ENCODE results near the gene RPS6KA2.

The RPS6KA2 gene

DNA sequence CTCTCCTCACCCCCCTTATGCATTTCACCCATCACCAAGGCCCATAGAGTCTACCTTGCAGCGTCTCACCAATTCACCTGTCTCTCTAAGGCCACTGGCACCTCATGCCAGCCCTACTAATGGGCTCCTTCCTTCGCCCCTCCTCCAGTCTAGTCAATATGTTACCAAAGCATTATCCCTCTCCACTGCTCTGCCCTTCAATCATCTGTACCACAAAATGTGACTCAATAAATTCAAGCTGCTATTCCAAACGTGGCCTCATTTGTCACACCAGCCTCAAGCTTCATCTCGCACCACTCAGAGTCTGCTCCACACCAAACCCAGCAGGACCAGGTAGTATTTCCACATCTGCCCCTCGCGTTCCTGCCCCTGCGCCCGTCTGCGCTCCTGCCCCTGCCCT lies 21.8 kb upstream of the RPS6KA2 start:
- no peaks in the 10 kb centered on the region for H3K36me3 Mint-ChIP-seq (ENCODE audit: low read depth)
- H3K27me3 Mint-ChIP-seq, result peaks cover 2% of the 10 kb centered on the region
- no peak overlapping the region for H3K4me3 Mint-ChIP-seq
- no peak overlapping the region for H3K27ac Mint-ChIP-seq
- peaks cover 2% of the 10 kb centered on the region for H3K9me3 Mint-ChIP-seq
- no peak for DNase-seq
- no peaks in the 10 kb centered on the region for H3K4me1 Mint-ChIP-seq (ENCODE audit: low read depth)

- no peak overlapping the region for H3K27ac Mint-ChIP-seq
Observed at GRCh38 chr6:166647896-166648295, 20.8 kb upstream of the RPS6KA2 start.

GRCh38 chr6:166646716-166647115 lies 19.7 kb upstream of the RPS6KA2 start:
- Mint-ChIP-seq H3K36me3 (ENCODE audit: low read depth) (no peaks in the 10 kb centered on the region), H3K27ac (no peak overlapping the region), H3K27me3 (peaks cover 10% of the 10 kb centered on the region), H3K9me3 (peaks cover 10% of the 10 kb centered on the region), H3K4me3 (no peak overlapping the region), H3K4me1 (ENCODE audit: low read depth) (no peaks in the 10 kb centered on the region)
- DNase-seq, result no peak

More at GRCh38 chr6:166647896-166648295, 20.8 kb upstream of the RPS6KA2 start:
- Mint-ChIP-seq H3K4me3 (no peak overlapping the region), H3K27me3 (peaks cover 6% of the 10 kb centered on the region), H3K36me3 (ENCODE audit: low read depth) (no peaks in the 10 kb centered on the region), H3K9me3 (peaks cover 8% of the 10 kb centered on the region), H3K4me1 (ENCODE audit: low read depth) (no peaks in the 10 kb centered on the region)
- DNase-seq, result no peak

DNA sequence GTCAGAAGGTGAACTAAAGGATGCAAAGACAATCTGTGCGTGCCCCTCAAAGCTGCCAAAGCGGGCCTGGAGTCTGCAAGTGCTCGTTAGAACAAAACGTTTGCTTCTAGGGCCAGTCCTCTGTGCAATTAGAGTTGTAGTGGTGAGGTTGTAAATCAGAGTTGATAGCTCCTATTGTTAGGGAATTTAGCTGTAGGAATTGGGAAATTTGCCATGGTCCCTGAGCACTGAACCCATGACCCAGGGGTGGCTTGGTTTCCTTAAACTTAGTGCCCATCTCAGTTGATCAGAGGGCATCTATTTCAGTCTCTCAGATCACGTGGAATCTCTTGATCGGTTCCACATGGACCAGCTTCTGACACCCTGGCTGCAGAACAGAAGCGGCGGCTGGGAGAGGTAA lies 18.8 kb upstream of the RPS6KA2 start:
- Mint-ChIP-seq H3K4me3 (no peak overlapping the region), H3K4me1 (ENCODE audit: low read depth) (no peaks in the 10 kb centered on the region), H3K9me3 (peaks cover 10% of the 10 kb centered on the region), H3K36me3 (ENCODE audit: low read depth) (no peaks in the 10 kb centered on the region), H3K27ac (no peak overlapping the region), H3K27me3 (peaks cover 12% of the 10 kb centered on the region)
- no peak for DNase-seq

GRCh38 chr6:166644681-166645080 lies 17.6 kb upstream of the RPS6KA2 start:
- Mint-ChIP-seq H3K27me3 (peaks cover 21% of the 10 kb centered on the region), H3K27ac (no peak overlapping the region), H3K4me3 (no peak overlapping the region), H3K4me1 (ENCODE audit: low read depth) (peaks cover 7% of the 10 kb centered on the region), H3K36me3 (ENCODE audit: low read depth) (no peaks in the 10 kb centered on the region), H3K9me3 (peaks cover 10% of the 10 kb centered on the region)
- DNase-seq, result no peak

DNA sequence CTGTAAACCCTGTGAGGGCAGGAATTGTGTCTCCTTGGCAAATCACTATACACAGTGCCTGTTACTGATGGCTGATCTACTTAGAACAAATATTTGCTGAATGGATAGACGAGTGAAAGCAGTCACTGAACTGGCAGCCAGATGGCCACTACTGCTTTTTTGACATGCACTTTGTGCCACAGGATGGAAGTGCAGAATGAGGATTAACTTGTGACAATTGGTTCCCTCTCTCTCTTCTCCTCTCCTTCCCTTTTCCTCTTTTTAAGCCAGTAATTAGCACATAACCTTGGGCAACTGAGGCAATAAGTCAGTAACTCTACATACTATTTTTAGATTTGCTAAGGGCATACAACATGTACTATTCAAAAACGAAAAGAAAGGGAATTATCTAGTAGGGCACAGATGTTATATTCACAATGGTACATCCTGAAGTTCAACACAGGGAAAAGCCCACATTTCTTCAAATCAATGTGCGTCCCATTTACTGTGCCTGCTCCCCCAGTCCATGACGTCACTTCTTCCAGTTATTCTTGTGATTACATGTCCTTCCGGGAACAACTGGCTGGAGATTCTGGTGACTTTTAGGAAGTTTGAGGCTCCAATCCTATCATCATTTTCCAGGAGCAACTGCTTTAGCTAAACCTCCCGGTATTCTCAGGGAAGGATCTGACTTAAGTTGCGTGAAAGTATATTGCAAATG lies 17.0 kb upstream of the RPS6KA2 start:
- DNase-seq, result no peak
- Mint-ChIP-seq H3K27ac (no peak overlapping the region), H3K4me3 (no peak overlapping the region), H3K36me3 (ENCODE audit: low read depth) (no peaks in the 10 kb centered on the region), H3K27me3 (peaks cover 27% of the 10 kb centered on the region), H3K4me1 (ENCODE audit: low read depth) (peaks cover 7% of the 10 kb centered on the region), H3K9me3 (peaks cover 10% of the 10 kb centered on the region)

GRCh38 chr6:166642646-166643045 lies 15.6 kb upstream of the RPS6KA2 start:
- Mint-ChIP-seq H3K4me3 (no peak overlapping the region), H3K36me3 (ENCODE audit: low read depth) (no peaks in the 10 kb centered on the region), H3K9me3 (peaks cover 10% of the 10 kb centered on the region), H3K4me1 (ENCODE audit: low read depth) (peaks cover 7% of the 10 kb centered on the region), H3K27me3 (peaks cover 37% of the 10 kb centered on the region), H3K27ac (no peak overlapping the region)
- DNase-seq, result no peak

GRCh38 chr6:166640342-166641043 lies 13.4 kb upstream of the RPS6KA2 start:
- peaks cover 7% of the 10 kb centered on the region for H3K4me1 Mint-ChIP-seq (ENCODE audit: low read depth)
- H3K4me3 Mint-ChIP-seq, result no peak overlapping the region
- peaks cover 44% of the 10 kb centered on the region for H3K27me3 Mint-ChIP-seq
- peaks cover 10% of the 10 kb centered on the region for H3K9me3 Mint-ChIP-seq
- no peak overlapping the region for H3K27ac Mint-ChIP-seq
- no peaks in the 10 kb centered on the region for H3K36me3 Mint-ChIP-seq (ENCODE audit: low read depth)
- no peak for DNase-seq

GRCh38 chr6:166639921-166640320 lies 12.9 kb upstream of the RPS6KA2 start:
- Mint-ChIP-seq H3K36me3 (ENCODE audit: low read depth) (no peaks in the 10 kb centered on the region), H3K9me3 (peaks cover 10% of the 10 kb centered on the region), H3K27ac (no peak overlapping the region), H3K27me3 (peaks cover 49% of the 10 kb centered on the region), H3K4me1 (ENCODE audit: low read depth) (peaks cover 7% of the 10 kb centered on the region), H3K4me3 (no peak overlapping the region)
- DNase-seq, result no peak

- Mint-ChIP-seq H3K4me1 (ENCODE audit: low read depth) (peaks cover 7% of the 10 kb centered on the region), H3K36me3 (ENCODE audit: low read depth) (no peaks in the 10 kb centered on the region), H3K4me3 (no peak overlapping the region), H3K9me3 (peaks cover 5% of the 10 kb centered on the region), H3K27me3 (peaks cover 49% of the 10 kb centered on the region), H3K27ac (no peak overlapping the region)
- no peak for DNase-seq
Observed at GRCh38 chr6:166638573-166638964, 11.5 kb upstream of the RPS6KA2 start.

- peaks cover 2% of the 10 kb centered on the region for H3K9me3 Mint-ChIP-seq
- H3K27me3 Mint-ChIP-seq, result peaks cover 48% of the 10 kb centered on the region
- H3K27ac Mint-ChIP-seq, result no peak overlapping the region
- H3K4me1 Mint-ChIP-seq (ENCODE audit: low read depth), result peaks cover 7% of the 10 kb centered on the region
- H3K36me3 Mint-ChIP-seq (ENCODE audit: low read depth), result no peaks in the 10 kb centered on the region
- no peak overlapping the region for H3K4me3 Mint-ChIP-seq
- DNase-seq, result no peak
Observed at GRCh38 chr6:166637812-166638572, 10.9 kb upstream of the RPS6KA2 start.

GRCh38 chr6:166636934-166637333 lies 9.9 kb upstream of the RPS6KA2 start:
- Mint-ChIP-seq H3K4me1 (ENCODE audit: low read depth) (peaks cover 7% of the 10 kb centered on the region), H3K9me3 (no peaks in the 10 kb centered on the region), H3K27ac (no peak overlapping the region), H3K36me3 (ENCODE audit: low read depth) (no peaks in the 10 kb centered on the region), H3K4me3 (no peak overlapping the region), H3K27me3 (peaks cover 48% of the 10 kb centered on the region)
- no peak for DNase-seq

- H3K27me3 Mint-ChIP-seq, result peaks cover 50% of the 10 kb centered on the region
- no peaks in the 10 kb centered on the region for H3K36me3 Mint-ChIP-seq (ENCODE audit: low read depth)
- no peak for DNase-seq
- H3K9me3 Mint-ChIP-seq, result no peaks in the 10 kb centered on the region
- no peak overlapping the region for H3K4me3 Mint-ChIP-seq
- peaks cover 7% of the 10 kb centered on the region for H3K4me1 Mint-ChIP-seq (ENCODE audit: low read depth)
- no peak overlapping the region for H3K27ac Mint-ChIP-seq
Observed at GRCh38 chr6:166636191-166636933, 9.3 kb upstream of the RPS6KA2 start.

Measured in activated T-cell treated with anti-CD3 and anti-CD28 coated beads, Interleukin-2, amount 50 U/mL, for 24 hours (primary cell).